HG02623 (cell line): ENCODE measurements around the gene RAB10.

Experiments used
- ATAC-seq: cut with Tn5 transposase; IDR thresholded peaks from one replicate; pipeline ENCODE4 v1.9.1; 2021; ENCODE audit warnings: moderate library complexity; ENCODE audit not compliant: unreplicated experiment

Gene RAB10

GRCh38 chr2:26175466-26176278 is 141.8 kb downstream of the RAB10 start:
- ATAC-seq = no peak

- no peak for ATAC-seq
Measured at GRCh38 chr2:26176279-26176615, 142.4 kb downstream of the RAB10 start.

- ATAC-seq = no peak
Measured at GRCh38 chr2:26177122-26177521, 143.2 kb downstream of the RAB10 start.

- no peak for ATAC-seq
Measured at GRCh38 chr2:26178246-26178645, 144.4 kb downstream of the RAB10 start.

GRCh38 chr2:26178746-26179436 is 145.0 kb downstream of the RAB10 start:
- ATAC-seq = no peak

- ATAC-seq = no peak
Measured at GRCh38 chr2:26179446-26179913, 145.6 kb downstream of the RAB10 start.

GRCh38 chr2:26182441-26182840 is 148.6 kb downstream of the RAB10 start:
- no peak for ATAC-seq

GRCh38 chr2:26182887-26183630 is 149.2 kb downstream of the RAB10 start:
- ATAC-seq = no peak

GRCh38 chr2:26184121-26184520 is 150.2 kb downstream of the RAB10 start:
- no peak for ATAC-seq

GRCh38 chr2:26184555-26185303 is 150.8 kb downstream of the RAB10 start:
- ATAC-seq = no peak

- ATAC-seq = no peak
Measured at GRCh38 chr2:26185304-26185928, 151.5 kb downstream of the RAB10 start.

GRCh38 chr2:26185954-26186770 is 152.3 kb downstream of the RAB10 start:
- no peak for ATAC-seq
